Activated T-cell treated with anti-CD3 and anti-CD28 coated beads, Interleukin-2, amount 50 U/mL, for 24 hours (primary cell): ENCODE results near the gene TIAL1.

Experiments
- DNase-seq: peaks from one replicate; pipeline ENCODE4 v3.0.0-alpha.2; 2020
- H3K27ac Mint-ChIP-seq: 2 replicates; pipeline ENCODE4 v1.8.0; 2020; ENCODE audit warnings: mild to moderate bottlenecking, mixed read lengths
- H3K27me3 Mint-ChIP-seq: 2 replicates; pipeline ENCODE4 v1.8.0; 2020; ENCODE audit warnings: mixed read lengths
- H3K36me3 Mint-ChIP-seq: 2 replicates; pipeline ENCODE4 v1.8.0; 2020; ENCODE audit warnings: low read depth, mixed read lengths
- H3K4me1 Mint-ChIP-seq: 2 replicates; pipeline ENCODE4 v1.8.0; 2020; ENCODE audit warnings: low read depth, mixed read lengths
- H3K4me3 Mint-ChIP-seq: 2 replicates; pipeline ENCODE4 v1.8.0; 2020; ENCODE audit warnings: mild to moderate bottlenecking, moderate library complexity, mixed read lengths
- H3K9me3 Mint-ChIP-seq: 2 replicates; pipeline ENCODE4 v1.8.0; 2020; ENCODE audit warnings: mixed read lengths

TIAL1 gene

DNA sequence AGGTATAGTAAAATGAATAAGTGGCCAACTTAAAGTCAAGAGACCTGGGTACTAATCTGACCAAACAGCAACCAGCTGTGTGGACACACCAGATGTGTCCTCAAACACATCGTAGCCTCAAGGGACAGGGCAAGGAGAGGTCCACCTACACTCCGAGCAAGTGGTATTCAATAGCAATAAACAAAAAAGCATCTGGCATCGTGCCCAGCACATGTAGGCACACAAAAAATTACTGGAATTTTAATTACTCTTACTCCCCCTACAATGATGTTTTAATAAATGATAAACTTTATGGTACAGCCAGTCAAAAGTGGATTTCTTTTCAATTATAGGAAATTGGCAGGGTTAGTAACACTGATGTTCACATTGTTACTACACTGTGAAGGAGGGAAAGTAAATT lies 50.8 kb downstream of the TIAL1 start:
- no peak overlapping the region for H3K4me3 Mint-ChIP-seq
- H3K27me3 Mint-ChIP-seq = peaks cover 3% of the 10 kb centered on the region
- no peaks in the 10 kb centered on the region for H3K9me3 Mint-ChIP-seq
- DNase-seq = no peak
- H3K36me3 Mint-ChIP-seq = peaks cover 10% of the 10 kb centered on the region
- peaks cover 16% of the 10 kb centered on the region for H3K4me1 Mint-ChIP-seq
- no peak overlapping the region for H3K27ac Mint-ChIP-seq

DNA sequence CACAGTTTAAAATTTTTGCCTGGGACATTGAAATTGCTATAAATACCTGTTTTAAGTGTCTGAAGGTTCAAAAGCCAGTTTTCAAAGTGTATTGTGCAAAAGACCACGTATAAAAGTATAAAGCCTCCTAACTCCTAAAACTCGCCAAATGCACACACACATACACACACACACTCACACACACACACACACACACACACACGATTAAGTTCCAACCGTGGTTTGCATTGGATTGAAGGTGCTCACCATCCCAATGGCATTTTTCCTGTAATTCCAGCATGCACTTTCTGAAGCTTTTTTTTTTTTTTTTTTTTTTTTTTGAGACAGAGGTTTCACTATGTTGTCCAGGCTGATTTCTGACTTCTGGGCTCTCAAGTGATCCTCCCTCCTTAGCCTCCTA lies 51.5 kb downstream of the TIAL1 start:
- Mint-ChIP-seq H3K4me1 (peaks cover 22% of the 10 kb centered on the region), H3K27me3 (peaks cover 3% of the 10 kb centered on the region), H3K27ac (no peak overlapping the region), H3K9me3 (no peaks in the 10 kb centered on the region), H3K4me3 (no peak overlapping the region), H3K36me3 (peaks cover 17% of the 10 kb centered on the region)
- no peak for DNase-seq

DNA sequence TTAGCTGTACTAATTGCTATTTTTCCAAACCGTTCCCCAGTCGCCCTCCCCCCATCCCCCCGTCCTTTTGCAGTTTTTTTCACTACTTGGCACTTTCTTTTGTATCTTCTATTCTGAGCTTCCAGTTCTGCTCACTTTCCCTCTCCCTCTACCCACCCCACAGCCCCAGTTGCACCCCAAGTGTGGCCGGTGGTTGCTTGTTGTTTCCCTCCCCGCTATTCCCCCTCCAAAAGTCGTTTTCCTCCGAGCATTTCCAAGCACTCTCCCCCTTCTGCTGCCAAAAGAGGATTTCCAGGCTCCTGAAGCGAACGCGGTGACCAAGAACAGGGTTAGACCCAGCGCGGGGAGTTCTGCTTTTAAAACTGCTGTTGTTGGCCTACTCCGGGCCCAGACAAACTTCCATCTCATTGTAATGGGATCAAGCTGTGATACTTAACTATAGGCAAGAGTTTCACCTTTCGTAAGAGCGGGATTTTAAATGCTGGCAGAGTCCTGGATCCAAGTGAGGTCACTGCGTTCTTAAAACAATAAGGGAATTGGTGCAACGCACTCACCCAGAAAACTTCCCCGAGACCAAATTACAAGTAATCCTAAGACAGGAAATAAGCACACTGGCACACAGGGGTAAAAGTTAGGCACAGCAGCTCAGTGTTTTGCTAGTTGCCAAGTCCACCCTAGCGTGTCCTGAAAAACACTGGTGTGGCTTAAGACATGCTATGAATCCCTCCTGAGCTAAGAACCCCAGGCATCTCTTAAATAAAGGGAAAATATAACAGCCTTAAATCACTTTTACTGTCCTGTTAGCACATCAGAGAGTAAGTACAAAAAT lies 52.7 kb downstream of the TIAL1 start:
- Mint-ChIP-seq H3K4me3 (peak overlapping the region; percentile 82), H3K4me1 (peaks cover 34% of the 10 kb centered on the region), H3K27ac (peak overlapping the region; percentile 92), H3K36me3 (peaks cover 27% of the 10 kb centered on the region), H3K9me3 (no peaks in the 10 kb centered on the region), H3K27me3 (peaks cover 3% of the 10 kb centered on the region)
- peak; percentile 28 for DNase-seq

DNA sequence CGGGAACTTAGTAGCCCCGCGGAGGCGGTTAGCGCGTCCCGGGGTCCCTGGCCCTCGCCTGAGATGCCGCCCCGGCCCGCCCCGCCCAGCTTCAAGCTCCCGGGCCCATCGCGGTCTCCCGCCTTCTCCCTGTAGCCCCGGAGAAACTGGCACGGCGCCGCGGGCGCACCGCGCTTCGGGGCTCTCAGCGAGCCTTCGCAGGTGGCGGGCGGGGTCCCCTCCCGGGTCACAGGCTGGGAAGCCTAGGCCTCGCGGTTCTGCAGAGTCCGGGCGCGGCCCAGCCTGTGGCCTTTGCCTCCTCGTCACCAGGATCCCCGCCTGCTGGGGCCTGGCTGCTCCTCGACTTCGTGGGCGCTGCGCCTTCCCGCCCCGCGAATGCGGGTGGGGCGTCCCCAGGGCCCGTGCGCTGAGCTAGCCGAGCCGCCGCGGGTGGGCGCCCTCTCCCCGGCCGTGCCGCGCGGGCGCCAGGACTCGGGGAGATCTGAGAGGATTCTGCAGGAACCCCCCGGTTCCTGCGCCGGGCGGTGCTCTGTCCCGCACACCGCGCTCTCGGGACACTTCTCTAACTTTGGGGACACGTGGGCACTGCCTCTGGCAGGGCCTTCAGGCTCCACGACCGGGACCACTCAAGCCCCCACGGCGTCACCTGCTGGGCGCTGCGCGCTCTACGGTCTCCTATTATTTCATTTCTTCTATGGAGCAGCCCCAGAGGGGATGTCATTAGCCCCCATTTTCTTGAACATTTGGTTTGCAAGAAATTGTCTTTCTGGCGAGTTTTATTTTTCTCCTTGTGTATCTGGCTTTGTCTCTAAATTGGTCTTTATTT lies 53.6 kb downstream of the TIAL1 start:
- Mint-ChIP-seq H3K27ac (peak overlapping the region; percentile 92), H3K4me3 (peak overlapping the region; percentile 82), H3K27me3 (peaks cover 3% of the 10 kb centered on the region), H3K9me3 (no peaks in the 10 kb centered on the region), H3K4me1 (peaks cover 43% of the 10 kb centered on the region), H3K36me3 (peaks cover 36% of the 10 kb centered on the region)
- DNase-seq = no peak

DNA sequence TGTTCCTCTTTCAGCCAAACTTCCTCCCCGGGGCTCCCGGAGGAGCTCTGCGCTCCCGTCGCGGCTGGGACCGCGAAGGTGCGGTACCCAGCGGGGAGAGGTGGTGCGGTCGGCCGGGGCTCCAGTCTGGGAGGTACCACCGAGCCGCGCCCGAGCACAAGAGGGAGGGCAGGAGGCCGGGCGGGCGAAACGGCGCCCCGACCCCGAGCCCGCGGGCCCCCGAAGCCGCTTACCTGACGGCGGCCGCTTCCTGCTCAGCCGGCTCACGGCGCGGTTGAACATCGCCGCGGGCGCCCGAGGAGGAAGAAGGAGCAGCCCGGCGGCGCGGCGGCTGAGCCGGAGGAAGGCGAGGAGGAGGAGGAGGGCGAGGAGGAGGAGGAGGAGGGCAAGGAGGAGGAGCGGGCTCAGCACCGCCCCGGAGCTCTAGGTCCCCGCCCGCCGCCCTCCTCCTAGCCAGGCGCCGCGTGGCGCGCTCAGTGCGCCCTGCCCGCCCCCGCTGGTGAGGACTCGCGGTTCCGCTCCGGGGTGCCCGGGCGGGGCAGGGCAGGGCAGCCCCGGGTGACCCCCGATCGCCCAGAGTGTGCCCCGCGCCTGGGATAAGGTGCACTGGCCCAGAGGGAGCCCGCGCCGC lies 54.3 kb downstream of the TIAL1 start, which contains the start of gene RGS10:
Gene RGS10, minus strand, starts transcription at position 363 of the 631 bp plus-strand sequence. Its CDS starts 81 bp downstream, at position 282.
- H3K27me3 Mint-ChIP-seq = peaks cover 3% of the 10 kb centered on the region
- H3K4me1 Mint-ChIP-seq = peaks cover 50% of the 10 kb centered on the region
- H3K9me3 Mint-ChIP-seq = no peaks in the 10 kb centered on the region
- peak within 1 kb of the TSS; percentile 90 for H3K4me3 Mint-ChIP-seq
- peak within 1 kb of the TSS; percentile 92 for H3K27ac Mint-ChIP-seq
- peak; percentile 92 for DNase-seq
- H3K36me3 Mint-ChIP-seq = peaks cover 43% of the 10 kb centered on the region

DNA sequence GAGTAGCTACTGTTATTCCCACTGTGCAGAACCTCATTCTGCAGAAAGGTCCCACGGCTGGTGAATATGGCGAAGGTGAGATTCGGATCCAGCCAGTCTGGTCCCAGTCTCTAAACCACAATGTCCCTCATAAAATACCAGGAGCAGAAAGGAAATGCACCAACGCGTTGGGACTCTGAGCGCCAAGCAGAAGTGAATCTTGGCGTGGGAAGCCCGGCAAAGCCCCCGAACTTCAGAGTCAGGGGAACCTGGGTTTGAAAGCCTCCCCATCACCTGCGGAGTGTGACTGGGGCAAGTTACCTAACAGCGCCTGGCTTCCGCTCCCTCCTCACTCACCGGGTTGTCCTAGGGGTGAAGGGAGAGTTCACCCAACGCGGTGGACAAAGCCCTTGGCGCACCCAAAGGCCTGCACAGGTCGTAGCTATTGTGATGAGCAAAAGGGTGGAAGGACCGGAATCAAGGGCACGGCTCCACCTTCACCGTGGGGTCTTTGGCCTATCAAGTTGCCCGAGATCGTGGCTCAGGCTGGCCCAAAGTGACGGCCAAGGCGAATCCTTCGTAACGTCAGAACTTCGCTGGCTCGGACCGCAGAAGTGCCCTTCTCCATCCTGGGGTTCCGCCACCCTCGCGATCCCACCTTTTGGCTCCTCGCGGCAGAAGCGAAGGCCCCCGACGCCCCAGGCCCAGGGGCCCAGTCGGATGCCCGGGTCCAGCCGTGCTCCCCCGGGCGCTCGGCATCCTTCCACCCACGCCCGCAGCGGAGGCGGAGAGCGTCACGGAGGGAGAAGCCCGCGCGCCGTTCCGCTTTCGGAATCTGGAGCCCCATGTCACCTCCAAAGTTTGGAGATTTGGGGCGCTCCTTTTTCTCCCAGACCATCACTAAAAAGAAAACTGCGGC lies 55.1 kb downstream of the TIAL1 start:
- H3K4me1 Mint-ChIP-seq = peaks cover 57% of the 10 kb centered on the region
- H3K9me3 Mint-ChIP-seq = no peaks in the 10 kb centered on the region
- DNase-seq = peak; percentile 81

DNA sequence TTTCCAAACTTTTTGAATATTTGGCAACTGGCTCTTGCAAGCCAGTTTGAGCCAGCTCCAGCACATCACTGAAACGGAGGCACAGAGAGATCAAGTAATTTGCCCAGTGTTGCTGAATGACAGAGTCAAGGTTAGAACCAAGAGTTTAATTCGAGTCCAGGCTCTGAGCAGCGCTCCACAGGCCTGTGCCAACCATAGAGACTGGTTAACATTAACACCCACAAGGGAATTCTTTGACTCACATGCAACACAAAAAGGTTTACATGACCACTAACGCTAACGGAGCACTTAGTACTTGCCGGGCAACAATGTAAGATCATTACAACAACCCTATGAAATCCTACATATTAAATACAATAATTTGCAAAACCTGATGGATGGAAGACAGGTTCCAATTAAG lies 55.7 kb downstream of the TIAL1 start:
- DNase-seq = peak; percentile 40
- H3K4me1 Mint-ChIP-seq = peaks cover 64% of the 10 kb centered on the region
- H3K27ac Mint-ChIP-seq = peak overlapping the region; percentile 85
- peaks cover 57% of the 10 kb centered on the region for H3K36me3 Mint-ChIP-seq
- H3K27me3 Mint-ChIP-seq = no peaks in the 10 kb centered on the region
- H3K4me3 Mint-ChIP-seq = peak overlapping the region; percentile 90
- H3K9me3 Mint-ChIP-seq = no peaks in the 10 kb centered on the region

More for the DNA sequence above, 55.1 kb downstream of the TIAL1 start:
- Mint-ChIP-seq H3K27ac (peak overlapping the region; percentile 85), H3K27me3 (no peaks in the 10 kb centered on the region), H3K4me3 (peak overlapping the region; percentile 90), H3K36me3 (peaks cover 51% of the 10 kb centered on the region)

DNA sequence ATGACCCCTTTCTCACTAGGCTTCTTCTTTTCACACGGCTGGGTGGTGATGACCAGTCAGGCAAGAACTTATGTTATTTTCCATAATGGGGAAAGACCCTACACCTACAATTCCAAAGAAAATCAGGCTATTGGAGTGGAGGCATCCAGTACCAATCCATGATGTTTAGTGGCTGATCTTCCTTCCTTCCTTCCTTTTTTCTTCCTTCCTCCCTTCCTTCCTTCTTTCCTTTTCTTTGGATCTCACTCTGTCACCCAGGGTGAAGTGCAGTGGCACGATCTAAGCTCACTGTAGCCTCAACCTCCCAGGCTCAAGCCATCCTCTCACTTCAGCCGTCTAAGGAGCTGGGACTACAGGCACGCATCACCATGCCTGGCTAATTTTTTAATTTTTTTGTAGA lies 56.7 kb downstream of the TIAL1 start:
- no peak for DNase-seq
- Mint-ChIP-seq H3K4me1 (peaks cover 74% of the 10 kb centered on the region), H3K27ac (peak overlapping the region; percentile 85), H3K9me3 (no peaks in the 10 kb centered on the region), H3K4me3 (peak overlapping the region; percentile 90), H3K36me3 (peaks cover 67% of the 10 kb centered on the region), H3K27me3 (no peaks in the 10 kb centered on the region)

DNA sequence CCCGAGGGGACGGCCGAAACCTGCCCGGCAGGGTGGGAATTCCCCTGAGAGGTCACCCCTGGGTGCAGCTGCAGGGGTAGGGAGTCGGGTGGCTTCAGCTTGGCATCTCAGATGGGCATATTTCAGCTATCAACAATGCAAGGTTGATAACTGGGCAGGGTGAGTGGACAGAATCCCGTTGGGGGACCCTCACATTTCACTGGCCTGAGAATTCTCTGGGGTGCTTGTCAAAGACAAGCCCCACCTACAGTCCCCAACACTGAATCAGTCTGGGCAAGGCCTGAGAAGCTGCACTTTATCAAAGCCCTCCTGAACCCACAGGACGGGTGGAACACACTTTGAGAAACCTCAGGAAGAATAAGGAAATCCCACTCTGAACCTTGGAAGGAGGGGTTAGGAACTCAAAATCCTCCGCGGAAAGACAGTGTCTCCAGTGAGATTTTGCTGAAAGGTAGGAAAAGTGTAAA lies 57.4 kb downstream of the TIAL1 start:
- no peaks in the 10 kb centered on the region for H3K9me3 Mint-ChIP-seq
- H3K27ac Mint-ChIP-seq = peak overlapping the region; percentile 93
- H3K27me3 Mint-ChIP-seq = no peaks in the 10 kb centered on the region
- no peak for DNase-seq
- peaks cover 78% of the 10 kb centered on the region for H3K4me1 Mint-ChIP-seq
- peaks cover 73% of the 10 kb centered on the region for H3K36me3 Mint-ChIP-seq
- peak overlapping the region; percentile 90 for H3K4me3 Mint-ChIP-seq

DNA sequence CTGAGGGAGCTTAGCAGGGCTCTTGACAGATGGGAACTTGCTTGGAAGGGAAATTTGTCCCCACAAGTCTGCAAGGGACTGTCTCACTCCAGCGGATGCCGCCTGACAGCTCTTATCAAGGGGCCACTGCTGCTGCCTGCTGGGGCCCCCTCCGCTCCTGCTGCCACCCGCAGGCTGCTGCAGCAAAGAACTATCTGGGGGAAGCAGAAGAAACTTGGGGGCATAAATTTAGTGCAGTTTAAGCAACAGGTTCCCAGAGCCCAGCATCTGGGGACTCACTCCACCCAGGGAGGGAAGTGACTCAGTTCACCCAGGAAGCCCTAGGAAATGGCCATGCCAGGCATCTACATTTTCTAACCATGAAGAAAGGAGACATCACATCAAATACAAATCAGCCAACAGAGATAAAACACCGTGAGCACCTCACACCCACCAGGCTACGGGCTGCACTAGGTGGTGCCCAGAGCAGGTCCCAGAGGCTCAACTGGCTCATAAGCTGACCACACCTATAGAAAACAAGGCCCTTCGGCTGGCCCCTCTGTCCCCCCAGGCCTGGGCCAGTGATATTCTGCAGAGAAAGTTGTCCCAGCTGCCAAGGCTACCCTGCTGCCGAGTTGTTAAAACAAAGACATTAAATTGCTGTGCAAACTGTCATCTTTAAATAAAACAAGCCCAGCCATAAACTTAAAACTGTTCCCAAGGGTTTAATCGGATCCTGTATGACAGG lies 58.0 kb downstream of the TIAL1 start:
- Mint-ChIP-seq H3K36me3 (peaks cover 74% of the 10 kb centered on the region), H3K4me3 (peak overlapping the region; percentile 90), H3K27me3 (no peaks in the 10 kb centered on the region), H3K9me3 (no peaks in the 10 kb centered on the region), H3K27ac (peak overlapping the region; percentile 93), H3K4me1 (peaks cover 73% of the 10 kb centered on the region)
- peak; percentile 61 for DNase-seq

DNA sequence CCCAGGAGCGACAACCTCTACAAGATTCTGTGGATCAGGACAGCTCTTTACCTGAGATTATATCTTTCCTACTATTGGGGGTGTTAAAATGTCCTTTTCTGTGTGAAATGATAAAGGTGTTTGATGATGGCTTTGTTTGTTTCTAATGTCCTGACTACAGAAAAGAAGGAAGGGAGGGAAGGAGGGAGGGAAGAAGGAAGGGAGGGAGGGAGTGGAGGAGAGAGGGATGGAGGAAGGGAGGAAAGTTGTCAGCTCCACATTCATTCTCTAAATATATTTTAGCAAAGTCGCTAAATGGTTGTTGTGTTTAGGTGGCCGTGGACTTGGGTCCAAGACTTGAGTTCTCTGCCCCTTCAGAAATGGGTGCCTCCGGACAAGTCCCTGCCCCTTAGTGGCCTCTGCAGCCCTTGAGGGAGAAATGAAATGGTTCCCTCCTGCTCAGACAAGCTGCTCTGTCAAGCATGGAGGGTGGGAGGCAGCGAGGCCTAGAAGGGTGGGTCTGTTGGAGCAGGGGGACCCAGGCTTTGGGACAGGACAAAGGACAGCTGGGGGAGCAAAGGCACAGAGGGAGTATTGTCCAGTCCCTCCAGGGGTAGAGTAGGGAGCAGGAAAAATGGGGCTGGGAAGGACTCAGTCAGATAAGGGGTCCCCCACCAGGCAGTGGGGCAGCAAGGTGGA lies 58.7 kb downstream of the TIAL1 start:
- Mint-ChIP-seq H3K4me3 (peak overlapping the region; percentile 90), H3K9me3 (no peaks in the 10 kb centered on the region), H3K36me3 (peaks cover 80% of the 10 kb centered on the region), H3K27ac (peak overlapping the region; percentile 93), H3K4me1 (peaks cover 75% of the 10 kb centered on the region), H3K27me3 (no peaks in the 10 kb centered on the region)
- no peak for DNase-seq

DNA sequence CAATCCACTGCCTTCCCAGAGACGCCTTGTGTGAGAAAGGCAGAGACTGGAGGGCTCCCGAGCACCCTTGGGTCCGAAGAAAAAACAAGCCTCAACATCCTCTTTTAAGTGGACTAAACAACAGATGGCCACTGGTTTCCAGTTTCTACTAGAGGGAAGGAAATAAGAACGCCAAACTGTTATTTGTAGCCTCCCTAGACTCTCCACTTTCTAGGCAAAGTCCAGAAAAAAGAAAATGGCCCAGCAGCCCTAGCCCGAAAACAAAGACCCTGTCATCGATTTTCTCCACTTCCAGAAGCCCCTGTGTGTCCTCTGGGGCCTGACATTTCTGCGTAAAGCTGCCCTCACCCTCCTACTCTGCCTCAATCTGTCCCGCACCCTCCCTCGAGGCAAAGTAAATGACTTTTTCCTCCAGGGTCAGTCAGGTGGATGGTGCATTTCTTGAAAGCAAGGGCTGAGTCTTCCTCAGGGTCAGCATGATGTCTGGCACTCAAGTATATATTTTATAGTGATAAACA lies 60.2 kb downstream of the TIAL1 start:
- Mint-ChIP-seq H3K4me1 (peaks cover 89% of the 10 kb centered on the region), H3K36me3 (peaks cover 88% of the 10 kb centered on the region), H3K27ac (peak overlapping the region; percentile 93), H3K4me3 (peak overlapping the region; percentile 90), H3K9me3 (no peaks in the 10 kb centered on the region), H3K27me3 (no peaks in the 10 kb centered on the region)
- no peak for DNase-seq
